ENCODE data around the gene EIF3A. TPM values are rescaled to one million over a fixed set of nuclear protein-coding genes. Genes with fewer than 3 reads are reported as not detected.

The EIF3A gene
- total and polyA plus RNA-seq, 2 of the 8 experiments (the other 6 are each of a cell fraction or from before 2014, with no cell fraction given), result 26.8 to 209 TPM

- Histone ChIP-seq H2BK5ac (ENCODE audit: low read depth, low read length) (no peak overlapping the region), H2BK20ac (ENCODE audit: low read length) (no peak overlapping the region), H2BK15ac (ENCODE audit: low read length) (no peak overlapping the region), H3K14ac (ENCODE audit: insufficient read length) (no peak overlapping the region), H2BK120ac (replicated peaks; ENCODE audit: low read depth, low read length) (no peak overlapping the region), H3K18ac (ENCODE audit: extremely low read depth, low read length) (no peak overlapping the region), H3K79me1 (ENCODE audit: low read depth, low read length) (no peaks in the 10 kb centered on the region), H2AFZ (ENCODE audit: low read length) (no peak overlapping the region), H3K79me2 (ENCODE audit: control insufficient read depth in 1 of 2, insufficient read depth in 2 of 2, low read length in 2 of 2) (no peaks in the 10 kb centered on the region), H3K9ac (replicated peaks in 1 of 4; ENCODE audit: extremely low read depth in 1 of 4, low read depth in 3 of 4, low read length in 3 of 4) (no peak overlapping the region), H3K4me1 (replicated peaks in 1 of 4; ENCODE audit: control insufficient read depth in 3 of 4, insufficient read depth in 4 of 4, low read length in 3 of 4) (no peaks in the 10 kb centered on the region; a peak in 1 of 7 replicates), H3K23ac (ENCODE audit: insufficient read length) (no peak overlapping the region), H4K20me1 (replicated peaks in 1 of 2; ENCODE audit: control insufficient read depth in 1 of 2, insufficient read depth in 2 of 2, low read length in 2 of 2) (no peaks in the 10 kb centered on the region), H3K4ac (replicated peaks; ENCODE audit: insufficient read length, low read depth, low read length) (no peak overlapping the region), H3K36me3 (ENCODE audit: control insufficient read depth in 2 of 4, insufficient read depth in 4 of 4, low read length in 3 of 4) (no peaks in the 10 kb centered on the region), H4K8ac (ENCODE audit: extremely low read depth, insufficient read depth, low read length) (no peak overlapping the region), H3K9me3 (ENCODE audit: insufficient read depth in 2 of 2, low read depth in 1 of 2, low read length in 1 of 2) (no peaks in the 10 kb centered on the region), H3K4me2 (ENCODE audit: insufficient read depth in 1 of 2, low read depth in 2 of 2, low read length in 2 of 2) (no peak overlapping the region), H3K4me3 (ENCODE audit: extremely low read depth in 1 of 4, insufficient read depth in 2 of 4, low read depth in 3 of 4, low read length in 4 of 4) (no peak overlapping the region), H3K23me2 (ENCODE audit: low read depth, low read length) (no peaks in the 10 kb centered on the region), H3K56ac (replicated peaks; ENCODE audit: insufficient read length, low read depth, low read length) (no peak overlapping the region), H4K5ac (ENCODE audit: insufficient read length, low read depth, low read length) (no peak overlapping the region), H2BK12ac (ENCODE audit: low read depth, low read length) (no peak overlapping the region), H4K91ac (replicated peaks; ENCODE audit: insufficient read length, low read length) (no peak overlapping the region), H3K27me3 (replicated peaks in 1 of 4; ENCODE audit: control insufficient read depth in 3 of 4, extremely low read depth in 1 of 4, insufficient read depth in 3 of 4, low read length in 3 of 4) (no peaks in the 10 kb centered on the region), H2AK5ac (ENCODE audit: low read depth, low read length) (no peak overlapping the region), H3K27ac (ENCODE audit: low read depth, low read length) (no peak overlapping the region)
- FAIRE-seq (no peak), DNase-seq (ENCODE audit: low read depth in 1 of 2, low spot score in 2 of 2) (no peak)
- ChIA-PET POLR2A (ENCODE audit: partially characterized antibody) (no interaction called here), CTCF (ENCODE audit: partially characterized antibody) (interaction anchor here (0.7 kb wide), 1 partner anchor 16 kb away, joined by 4 read pairs; no protein-coding TSS in a partner anchor)
- WGBS, 2 experiments (ENCODE audit: extremely low coverage in 1 of 2, insufficient coverage in 1 of 2, insufficient read length in 1 of 2, insufficient replicate concordance in 2 of 2, low coverage in 1 of 2, low lambda C conversion rate in 2 of 2, missing lambda C conversion rate in 1 of 2), result 86% methylated on average over 10 of the region's 10 CpGs; no CpG with 5 or more reads in 1 of the 2 experiments
- TF ChIP-seq YY1 (IDR thresholded peaks at IDR 0.05; ENCODE audit: low read depth, low read length) (no peak), ASH2L (IDR thresholded peaks at IDR 0.05; ENCODE audit: low read length) (no peak), JUND (IDR thresholded peaks at IDR 0.05; ENCODE audit: low read length) (no peak), RBBP5 (IDR thresholded peaks at IDR 0.05; ENCODE audit: borderline replicate concordance, low read depth, low read length) (no peak), GTF2F1 (IDR thresholded peaks at IDR 0.05; ENCODE audit: borderline replicate concordance, low read depth, low read length) (no peak), KDM1A (IDR thresholded peaks at IDR 0.05; ENCODE audit: borderline replicate concordance, low read length) (no peak), CHD2 (IDR thresholded peaks at IDR 0.05; ENCODE audit: low read length) (no peak), PHF8 (conservative IDR thresholded peaks at IDR 0.05; ENCODE audit: low read depth, low read length) (no peak), TCF12 (IDR thresholded peaks at IDR 0.05; ENCODE audit: low read depth, low read length) (no peak), CHD1 (IDR thresholded peaks at IDR 0.05; ENCODE audit: low read depth, low read length) (no peak), POLR2AphosphoS5 (IDR thresholded peaks at IDR 0.05; ENCODE audit: low read depth, low read length) (no peak), RXRA (IDR thresholded peaks at IDR 0.05; ENCODE audit: insufficient read depth, low read depth, low read length) (no peak), MAFK (IDR thresholded peaks at IDR 0.05; ENCODE audit: low read depth, low read length) (no peak), BACH1 (IDR thresholded peaks at IDR 0.05; ENCODE audit: low read length) (no peak)
Measured at GRCh38 chr10:118995739-118996138, 84.9 kb downstream of the EIF3A start.
